HepG2 (cell line): ENCODE measurements around the gene RAB15. TPM values are rescaled to one million over a fixed set of nuclear protein-coding genes. Genes with fewer than 3 reads are reported as not detected.
A peak's percentile ranks its signal among the peaks of the same experiment; 100 is the strongest.

Experiments
- ATAC-seq: fragments of 200-7000 bp; cut with Tn5 transposase; 3 replicates; pipeline ENCODE4 v1.9.1; 2020; ENCODE audit warnings: mild to moderate bottlenecking, moderate library complexity
- BruUV-seq: library from RNA; stranded (reverse); fragments of 400-500 nt; replicated peaks from 2 replicates; lab custom pipeline; 2021; lab: Mats Ljungman, UMichigan
- CTCF ChIA-PET: fragments of 300-600 bp; formaldehyde crosslinking; extraction: SDS; loops from one replicate; lab custom pipeline; 2021; ENCODE audit warnings: low total read pairs, inconsistent platforms, low intra/inter-chr PET ratio; lab: Yijun Ruan, JAX
- POLR2A ChIA-PET: fragments of 350-600 bp; sonication (Branson Sonifier 250); formaldehyde crosslinking; loops from one replicate; lab custom pipeline; 2020; ENCODE audit warnings: antibody characterized with exemption, inconsistent platforms; lab: Yijun Ruan, JAX
- DNase-seq: peaks from one replicate; pipeline ENCODE4 v3.0.0-alpha.2; 2015; ENCODE audit warnings: low spot score
- FAIRE-seq: peaks from 3 replicates; lab custom pipeline; 2011; peaks lifted over from hg19 to GRCh38; lab: Jason Lieb, UNC
- H2AFZ ChIP-seq: one replicate; pipeline ENCODE4 v1.6.1; 2011; ENCODE audit warnings: low read length, inconsistent platforms
- H3K27ac ChIP-seq: fragments of 300-600 bp; 3 replicates; pipeline ENCODE4 v1.8.0; 2011; ENCODE audit warnings: mixed run types, mild to moderate bottlenecking, mixed read lengths, low read length, inconsistent platforms; ENCODE audit not compliant: insufficient read depth; ENCODE audit errors: extremely low read length
- H3K27me3 ChIP-seq, 2 experiments: fragments of 200-600 bp in 1 of 2; 2 replicates in 1 of 2; 3 replicates in 1 of 2; pipeline versions ENCODE4 v1.6.0 to v1.8.0; 2011; ENCODE audit warnings: low read length in 2 of 2, mild to moderate bottlenecking in 2 of 2, moderate library complexity in 2 of 2, inconsistent platforms in 1 of 2; ENCODE audit not compliant: insufficient read depth in 2 of 2, control insufficient read depth in 1 of 2
- H3K36me3 ChIP-seq, 2 experiments: fragments of 200-600 bp in 1 of 2; replicated peaks in 1 of 2; 2 replicates in 1 of 2; 3 replicates in 1 of 2; pipeline versions ENCODE4 v1.5.1 to v1.8.0; 2011; ENCODE audit warnings: low read length in 2 of 2, inconsistent platforms in 1 of 2; ENCODE audit not compliant: insufficient read depth in 2 of 2, control insufficient read depth in 1 of 2
- H3K4me1 ChIP-seq: 2 replicates; pipeline ENCODE4 v1.5.1; 2012; ENCODE audit warnings: low read length, inconsistent platforms; ENCODE audit not compliant: insufficient read depth
- H3K4me2 ChIP-seq: 2 replicates; pipeline ENCODE4 v1.6.0; 2011; ENCODE audit warnings: low read depth, low read length, inconsistent platforms
- H3K4me3 ChIP-seq, 3 experiments: fragments of 200-600 bp in 1 of 3; sonication (generic), shearing (Covaris generic) in 1 of 3; replicated peaks in 1 of 3; 2 replicates each; pipeline ENCODE4 v1.5.1; 2011 to 2016; ENCODE audit warnings: low read length in 3 of 3, inconsistent platforms in 2 of 3, low read depth in 2 of 3, mild to moderate bottlenecking in 2 of 3, control low read depth in 1 of 3, mixed read lengths in 1 of 3; ENCODE audit not compliant: insufficient read depth in 1 of 3
- H3K79me2 ChIP-seq: one replicate; pipeline ENCODE4 v1.6.1; 2011; ENCODE audit warnings: low read length, inconsistent platforms; ENCODE audit not compliant: insufficient read depth
- H3K9ac ChIP-seq: 2 replicates; pipeline ENCODE4 v1.6.0; 2011; ENCODE audit warnings: mild to moderate bottlenecking, low read depth, low read length, inconsistent platforms; ENCODE audit not compliant: insufficient read depth
- H3K9me3 ChIP-seq: 2 replicates; pipeline ENCODE4 v1.5.1; 2012; ENCODE audit warnings: mild to moderate bottlenecking, low read length
- H4K20me1 ChIP-seq: 2 replicates; pipeline ENCODE4 v1.6.0; 2011; ENCODE audit warnings: inconsistent platforms, mild to moderate bottlenecking, low read length, moderate library complexity; ENCODE audit not compliant: insufficient read depth
- ETV5 ChIP-seq: IDR thresholded peaks from 2 replicates; pipeline ENCODE4 v1.6.1; 2018; ENCODE audit warnings: missing biosample characterization, missing genetic modification reagents, inconsistent platforms, borderline replicate concordance
- GLI4 ChIP-seq: sonication (generic); formaldehyde crosslinking; IDR thresholded peaks from 2 replicates; pipeline ENCODE4 v1.5.1; 2020; ENCODE audit warnings: missing genetic modification reagents, mild to moderate bottlenecking, moderate library complexity, borderline replicate concordance
- HNRNPLL ChIP-seq: fragments of 200-400 bp; formaldehyde crosslinking; IDR thresholded peaks from 2 replicates; pipeline ENCODE4 v1.6.1; 2017; ENCODE audit warnings: mild to moderate bottlenecking, low read depth, low read length; ENCODE audit not compliant: poor library complexity, severe bottlenecking
- MAZ ChIP-seq, 2 experiments: sonication (generic) in 1 of 2; formaldehyde crosslinking in 1 of 2; IDR thresholded peaks; 2 replicates each; pipeline versions ENCODE4 v1.5.0 to v1.6.1; 2012 to 2020; ENCODE audit warnings: low read depth in 2 of 2, mild to moderate bottlenecking in 2 of 2, borderline replicate concordance in 1 of 2, improper control_type of control experiment in 1 of 2, low read length in 1 of 2, missing genetic modification reagents in 1 of 2, moderate library complexity in 1 of 2
- MED8 ChIP-seq: sonication (generic); formaldehyde crosslinking; IDR thresholded peaks from 2 replicates; pipeline ENCODE4 v1.8.1; 2023; ENCODE audit warnings: mild to moderate bottlenecking, missing genetic modification reagents; ENCODE audit not compliant: insufficient replicate concordance
- MEIS1 ChIP-seq: sonication (generic); formaldehyde crosslinking; IDR thresholded peaks from 2 replicates; pipeline ENCODE4 v1.9.0; 2021; ENCODE audit warnings: mild to moderate bottlenecking, missing genetic modification reagents, moderate library complexity, borderline replicate concordance
- PAX8 ChIP-seq: sonication (generic); formaldehyde crosslinking; IDR thresholded peaks from 2 replicates; pipeline ENCODE4 v1.8.0; 2022; ENCODE audit warnings: mild to moderate bottlenecking, missing genetic modification reagents, borderline replicate concordance
- PHF20 ChIP-seq: sonication (generic); formaldehyde crosslinking; IDR thresholded peaks from 2 replicates; pipeline ENCODE4 v1.5.0; 2020; ENCODE audit warnings: mild to moderate bottlenecking, missing genetic modification reagents
- POLR2AphosphoS5 ChIP-seq: IDR thresholded peaks from 2 replicates; pipeline ENCODE4 v1.6.1; 2012; ENCODE audit warnings: low read depth, low read length
- SP1 ChIP-seq, 2 experiments: fragments of 450-650 bp in 1 of 2; sonication (generic) in 1 of 2; formaldehyde crosslinking in 1 of 2; IDR thresholded peaks; 2 replicates each; pipeline versions ENCODE4 v1.4.0 to v1.6.1; 2016 to 2020; ENCODE audit warnings: missing genetic modification reagents in 1 of 2
- TBL1XR1 ChIP-seq: fragments of 150-350 bp; IDR thresholded peaks from 2 replicates; pipeline ENCODE4 v1.6.1; 2014; ENCODE audit warnings: borderline replicate concordance, low read length; ENCODE audit not compliant: partially characterized antibody
- TEF ChIP-seq: sonication (generic); formaldehyde crosslinking; IDR thresholded peaks from 2 replicates; pipeline ENCODE4 v1.5.0; 2020; ENCODE audit warnings: missing genetic modification reagents
- TP53 ChIP-seq: sonication (generic); formaldehyde crosslinking; conservative IDR thresholded peaks from 2 replicates; pipeline ENCODE4 v1.4.0; 2020; ENCODE audit warnings: missing genetic modification reagents
- ZBED4 ChIP-seq: sonication (generic); formaldehyde crosslinking; IDR thresholded peaks from 2 replicates; pipeline ENCODE4 v1.4.0; 2020; ENCODE audit warnings: missing genetic modification reagents, borderline replicate concordance
- ZEB1 ChIP-seq: IDR thresholded peaks from 2 replicates; pipeline ENCODE4 v1.6.1; 2012; ENCODE audit warnings: mild to moderate bottlenecking, low read depth, inconsistent platforms; ENCODE audit not compliant: insufficient replicate concordance
- ZNF282 ChIP-seq: fragments of 450-650 bp; IDR thresholded peaks from 2 replicates; pipeline ENCODE4 v1.6.1; 2018; ENCODE audit not compliant: partially characterized antibody
- ZNF605 ChIP-seq: sonication (generic); formaldehyde crosslinking; IDR thresholded peaks from 2 replicates; pipeline ENCODE4 v1.8.0; 2022; ENCODE audit warnings: mild to moderate bottlenecking, missing genetic modification reagents
- ZNF746 ChIP-seq: sonication (generic); formaldehyde crosslinking; IDR thresholded peaks from 2 replicates; pipeline ENCODE4 v1.8.0; 2022; ENCODE audit warnings: mild to moderate bottlenecking, missing genetic modification reagents
- WGBS: methylation state at CpG from one replicate; pipeline ENCODE4 v1.1.6; 2017; ENCODE audit warnings: low lambda C conversion rate; 5-methylcytosine and 5-hydroxymethylcytosine counted together
- in situ Hi-C: cut with HindIII; loops from 2 replicates; pipeline ENCODE4 v1.10.0; 2017; ENCODE audit warnings: low pct_unique_long_range_greater_than_20kb; ENCODE audit not compliant: extremely low pct_ligation_motif_present
- intact Hi-C: fragments of 100-400 bp; cut with micrococcal nuclease; formaldehyde crosslinking; loops from one replicate; pipeline ENCODE4 v1.10.0; 2022; ENCODE audit not compliant: unreplicated experiment
- polyA plus RNA-seq, 8 experiments: library from polyadenylated mRNA; depleted of rRNA in 3 of 8; stranded (reverse) in 7 of 8; unstranded in 1 of 8; fragments of >200 nt; fragmentation: Illumina TruSeq in 4 of 8; extraction: Trizol in 4 of 8; gene quantifications; 2 replicates each; pipeline versions ENCODE4 v1.2.1 to v1.2.3, GENCODE V29; 2011 to 2016; ENCODE audit warnings: low read depth in 4 of 8, missing spikeins in 1 of 8, mixed read lengths in 1 of 8; ENCODE audit not compliant: insufficient read depth in 1 of 8
- total RNA-seq, 5 experiments: library from RNA; depleted of rRNA; stranded (reverse); fragments of >200 nt; fragmentation: Illumina TruSeq; extraction: Trizol; gene quantifications; 2 replicates each; pipeline ENCODE4 v1.2.3, GENCODE V29; 2016; ENCODE audit warnings: low read depth in 1 of 5

Gene RAB15
- total and polyA plus RNA-seq, 2 of the 13 experiments (the other 11 are each of a cell fraction or from before 2014, with no cell fraction given): 7.4 to 18.5 TPM

GRCh38 chr14:64943556-64943955 is 28.6 kb downstream of the RAB15 start (continued):
- no peak for TF ChIP-seq ZBED4
- TF ChIP-seq PHF20 (CRISPR knock-in tag): no peak
- no peak for TF ChIP-seq PAX8 (CRISPR knock-in tag)
- TF ChIP-seq SP1 (IDR thresholded peaks at IDR 0.05): no peak
- no peak for TF ChIP-seq SP1 (CRISPR knock-in tag; IDR thresholded peaks at IDR 0.05)
- TF ChIP-seq ZNF282: no peak

GRCh38 chr14:64942531-64943111 is 29.5 kb downstream of the RAB15 start, which contains the start of gene GPX2:
TSS of gene GPX2 (minus strand) at chr14:64942745. CDS start at chr14:64942726, 19 bp downstream.
- in situ Hi-C loops: no loop called here
- DNase-seq (peak; percentile 98), ATAC-seq (peak; percentile 80), FAIRE-seq (peak; percentile 94)
- H3K4me2 ChIP-seq: peak within 1 kb of the TSS; percentile 97
- H3K27ac ChIP-seq: peak within 1 kb of the TSS; percentile 92
- under 1% methylated on average over 13 of the region's 13 CpGs for WGBS
- no TSS peak for BruUV-seq
- no peaks in the 10 kb centered on the region; a peak in 1 of 5 replicates for H3K27me3 ChIP-seq
- H3K4me1 ChIP-seq: peaks cover 98% of the 10 kb centered on the region
- H3K9ac ChIP-seq: peak within 1 kb of the TSS; percentile 89
- H3K4me3 ChIP-seq: peak within 1 kb of the TSS; percentile 67 to 89 (median 76)
- no peaks in the 10 kb centered on the region for H3K9me3 ChIP-seq
- no peak within 1 kb of the TSS for H2AFZ ChIP-seq
- H4K20me1 ChIP-seq: no peaks in the 10 kb centered on the region; the same call in 1 of the 2 replicates
- CTCF ChIA-PET: no interaction called here
- intact Hi-C loops: loop anchor here (1.0 kb wide), 1 partner anchor 41 kb away; no protein-coding TSS in a partner anchor
- peaks cover 28% of the 10 kb centered on the region for H3K79me2 ChIP-seq
- POLR2A ChIA-PET: interaction anchor here (0.7 to 6.0 kb wide), 13 partner anchors 11 to 439 kb away, joined by 3 to 54 read pairs (median 4); partner anchors contain the start of genes CHURC1, FNTB and RAB15
- peaks cover 0 to 2% of the 10 kb centered on the region in 2 experiments; a peak in 2 of 5 replicates for H3K36me3 ChIP-seq
- TF ChIP-seq MED8 (CRISPR knock-in tag) (peak; percentile 27), MAZ (IDR thresholded peaks at IDR 0.05; ENCODE audit: borderline replicate concordance, low read depth, low read length) (0 out of 2 replicates have a peak, but pooled peaks have one; percentile 20), MAZ (CRISPR knock-in tag; IDR thresholded peaks at IDR 0.05; ENCODE audit: low read depth) (no peak), MEIS1 (CRISPR knock-in tag) (no peak), POLR2AphosphoS5 (peak; percentile 93), ETV5 (peak; percentile 49; the same call in 1 of the 2 replicates), ZEB1 (peak; percentile 95), HNRNPLL (no peak), TEF (CRISPR knock-in tag) (no peak), GLI4 (no peak), TP53 (CRISPR knock-in tag) (no peak), ZNF605 (CRISPR knock-in tag) (no peak; the same call in 1 of the 2 replicates), TBL1XR1 (no peak), ZNF746 (peak; percentile 90)
